ENCODE measurements around the gene CCDC124. TPM values are rescaled to one million over a fixed set of nuclear protein-coding genes. Genes with fewer than 3 reads are reported as not detected.
"Not testable (repeated sequence)": the region's sequence is repeated elsewhere in the genome, so short reads cannot be mapped to it uniquely, and the experiment has no call there.

CCDC124 gene
- total RNA-seq, 2 donors from 2014 or later, result 56.7 to 65.5 TPM

- H3K27ac ChIP-seq, result no peak overlapping the region
- H3K9me3 ChIP-seq, result no peaks in the 10 kb centered on the region
- no peak for DNase-seq (ENCODE audit: low spot score)
- H3K36me3 ChIP-seq, result no peaks in the 10 kb centered on the region
- H3K27me3 ChIP-seq, result no peaks in the 10 kb centered on the region
- H3K4me1 ChIP-seq, result no peaks in the 10 kb centered on the region
- TF ChIP-seq CTCF (IDR thresholded peaks at IDR 0.05), result no peak
- H3K4me3 ChIP-seq, result no peak overlapping the region
Observed at GRCh38 chr19:17982430-17982829, 49.6 kb downstream of the CCDC124 start.

GRCh38 chr19:17985037-17985818 lies 52.4 kb downstream of the CCDC124 start:
- TF ChIP-seq CTCF (IDR thresholded peaks at IDR 0.05), result no peak
- Histone ChIP-seq H3K4me3 (no peak overlapping the region), H3K27me3 (no peaks in the 10 kb centered on the region), H3K9me3 (no peaks in the 10 kb centered on the region), H3K27ac (no peak overlapping the region), H3K4me1 (no peaks in the 10 kb centered on the region), H3K36me3 (no peaks in the 10 kb centered on the region)
- DNase-seq (ENCODE audit: low spot score), result no peak

- DNase-seq (ENCODE audit: low spot score), result not testable (repeated sequence)
Observed at GRCh38 chr19:17986569-17986968, 53.8 kb downstream of the CCDC124 start.

GRCh38 chr19:17988161-17988560 lies 55.3 kb downstream of the CCDC124 start:
- no peak overlapping the region for H3K4me3 ChIP-seq
- H3K27me3 ChIP-seq, result no peaks in the 10 kb centered on the region
- H3K27ac ChIP-seq, result no peak overlapping the region
- H3K4me1 ChIP-seq, result no peaks in the 10 kb centered on the region
- no peak for TF ChIP-seq CTCF (IDR thresholded peaks at IDR 0.05)
- no peak for DNase-seq (ENCODE audit: low spot score)
- no peaks in the 10 kb centered on the region for H3K36me3 ChIP-seq
- no peaks in the 10 kb centered on the region for H3K9me3 ChIP-seq

More at GRCh38 chr19:17986569-17986968, 53.8 kb downstream of the CCDC124 start:
- H3K27ac ChIP-seq, H3K4me3 ChIP-seq, H3K36me3 ChIP-seq, H3K4me1 ChIP-seq, H3K27me3 ChIP-seq, H3K9me3 ChIP-seq: not testable (repeated sequence)

GRCh38 chr19:17989425-17990094 lies 56.7 kb downstream of the CCDC124 start:
- DNase-seq (ENCODE audit: low spot score), result no peak
- Histone ChIP-seq H3K4me1 (no peaks in the 10 kb centered on the region), H3K27me3 (no peaks in the 10 kb centered on the region), H3K4me3 (no peak overlapping the region), H3K27ac (no peak overlapping the region), H3K9me3 (no peaks in the 10 kb centered on the region), H3K36me3 (no peaks in the 10 kb centered on the region)
- TF ChIP-seq CTCF (IDR thresholded peaks at IDR 0.05), result no peak

- Histone ChIP-seq H3K4me3 (no peak overlapping the region), H3K27ac (no peak overlapping the region), H3K9me3 (no peaks in the 10 kb centered on the region), H3K27me3 (no peaks in the 10 kb centered on the region), H3K4me1 (no peaks in the 10 kb centered on the region), H3K36me3 (no peaks in the 10 kb centered on the region)
- TF ChIP-seq CTCF (IDR thresholded peaks at IDR 0.05), result no peak
- DNase-seq (ENCODE audit: low spot score), result no peak
Observed at GRCh38 chr19:17993076-17993813, 60.4 kb downstream of the CCDC124 start.

Data from right atrium auricular region (tissue), 2 donors.